Amniotic stem cell (primary cell): ENCODE results near the gene FADS3.

Experiments used
- DNase-seq: peaks from one replicate; lab custom pipeline; 2025; lab: John Stamatoyannopoulos, UW

The FADS3 gene

DNA sequence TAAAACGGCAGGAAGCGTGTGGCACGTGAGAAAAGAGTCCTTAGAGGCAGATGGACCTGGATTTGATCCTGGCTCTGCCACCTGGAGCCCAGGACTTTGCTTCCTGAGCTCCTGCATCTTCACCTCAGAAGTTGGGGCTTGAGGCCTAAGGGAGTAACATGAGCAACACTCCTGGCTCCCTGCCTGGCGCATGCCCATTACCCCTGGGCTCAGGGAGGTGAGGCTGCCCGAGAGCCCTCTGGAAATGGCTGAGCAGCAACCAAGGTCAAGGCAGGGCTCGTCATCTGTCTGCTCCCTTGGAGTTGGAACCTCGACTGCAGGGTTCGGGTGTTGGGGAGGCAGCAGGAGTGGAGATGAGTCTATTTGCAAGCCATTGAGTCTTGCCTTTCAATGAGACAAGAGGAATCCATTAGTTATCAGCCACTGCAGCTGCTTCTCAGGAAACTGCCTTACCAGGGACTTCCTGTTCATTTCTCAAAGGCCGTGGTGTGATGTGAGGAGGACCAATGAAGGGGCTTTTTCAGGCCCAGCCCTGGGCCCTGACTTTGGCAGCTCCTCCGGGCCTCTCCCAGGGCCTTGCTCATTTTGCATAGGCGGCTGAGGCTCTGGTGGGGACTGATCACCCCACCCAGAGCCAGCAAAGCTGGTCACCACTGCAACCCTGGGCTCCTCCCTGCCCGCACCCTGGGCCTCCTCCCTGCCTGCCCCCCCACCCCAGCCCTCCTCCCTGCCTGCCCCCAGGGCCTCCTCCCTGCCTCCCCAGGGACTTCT is 56.9 kb downstream of the FADS3 start:
- DNase-seq, result no peak

DNA sequence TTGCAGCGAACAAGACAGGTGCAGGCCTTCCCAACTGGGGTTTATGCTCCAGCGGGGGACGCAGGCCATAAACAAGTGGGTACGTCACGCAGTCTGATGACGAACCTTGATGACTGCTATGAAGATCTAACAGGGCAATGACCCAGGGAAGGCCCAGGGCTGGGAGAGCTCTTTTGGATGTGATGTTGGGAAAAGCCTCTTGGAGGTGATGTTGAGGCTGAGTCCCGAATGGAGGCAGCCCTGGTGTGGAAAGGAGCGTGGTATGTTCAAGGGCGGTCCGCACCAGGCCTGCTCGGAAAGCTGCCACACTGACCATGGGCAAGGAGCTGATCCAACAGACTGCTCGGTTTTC is 57.4 kb downstream of the FADS3 start:
- DNase-seq, result no peak

DNA sequence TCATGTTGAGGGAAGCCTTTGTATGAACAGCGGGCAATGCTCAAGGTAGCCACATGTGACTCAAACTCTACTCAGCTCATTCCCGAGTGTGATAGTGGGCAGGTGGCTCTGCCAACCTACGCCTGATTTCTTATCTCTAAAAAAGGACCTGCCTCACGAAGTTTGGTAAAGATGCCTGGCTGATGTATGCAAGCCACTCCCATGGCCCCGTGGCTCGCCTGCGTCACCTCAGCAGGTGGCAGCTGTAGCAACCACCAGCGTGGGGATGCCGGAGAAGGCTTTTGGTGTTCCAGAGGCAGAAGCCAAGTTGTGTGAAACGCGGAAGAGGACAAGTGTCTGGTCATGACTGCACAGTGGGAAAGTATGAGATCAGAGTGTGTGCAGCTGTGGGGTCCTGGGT is 57.9 kb downstream of the FADS3 start:
- DNase-seq, result no peak

DNA sequence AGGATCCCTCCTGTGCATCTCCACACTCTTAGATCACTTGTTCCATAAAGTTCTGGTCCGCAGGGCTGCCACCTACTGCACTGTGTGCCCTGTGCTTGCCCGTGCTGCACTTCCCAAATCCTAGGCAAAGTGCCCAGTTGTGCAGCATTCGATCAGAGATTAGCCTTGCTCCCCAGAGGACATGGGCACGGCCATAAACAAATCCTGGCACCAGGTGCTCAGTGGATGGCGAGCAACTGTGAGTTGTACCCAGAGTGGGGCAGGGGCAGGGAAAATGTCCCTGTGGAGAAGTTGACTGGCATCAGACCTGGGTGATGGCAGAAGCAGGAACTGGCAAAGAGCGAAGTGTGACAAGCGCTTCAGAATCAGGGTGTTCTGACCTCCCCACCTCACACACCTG is 58.6 kb downstream of the FADS3 start:
- no peak for DNase-seq

- no peak for DNase-seq
Measured at GRCh38 chr11:61832207-61832606, 59.1 kb downstream of the FADS3 start.

DNA sequence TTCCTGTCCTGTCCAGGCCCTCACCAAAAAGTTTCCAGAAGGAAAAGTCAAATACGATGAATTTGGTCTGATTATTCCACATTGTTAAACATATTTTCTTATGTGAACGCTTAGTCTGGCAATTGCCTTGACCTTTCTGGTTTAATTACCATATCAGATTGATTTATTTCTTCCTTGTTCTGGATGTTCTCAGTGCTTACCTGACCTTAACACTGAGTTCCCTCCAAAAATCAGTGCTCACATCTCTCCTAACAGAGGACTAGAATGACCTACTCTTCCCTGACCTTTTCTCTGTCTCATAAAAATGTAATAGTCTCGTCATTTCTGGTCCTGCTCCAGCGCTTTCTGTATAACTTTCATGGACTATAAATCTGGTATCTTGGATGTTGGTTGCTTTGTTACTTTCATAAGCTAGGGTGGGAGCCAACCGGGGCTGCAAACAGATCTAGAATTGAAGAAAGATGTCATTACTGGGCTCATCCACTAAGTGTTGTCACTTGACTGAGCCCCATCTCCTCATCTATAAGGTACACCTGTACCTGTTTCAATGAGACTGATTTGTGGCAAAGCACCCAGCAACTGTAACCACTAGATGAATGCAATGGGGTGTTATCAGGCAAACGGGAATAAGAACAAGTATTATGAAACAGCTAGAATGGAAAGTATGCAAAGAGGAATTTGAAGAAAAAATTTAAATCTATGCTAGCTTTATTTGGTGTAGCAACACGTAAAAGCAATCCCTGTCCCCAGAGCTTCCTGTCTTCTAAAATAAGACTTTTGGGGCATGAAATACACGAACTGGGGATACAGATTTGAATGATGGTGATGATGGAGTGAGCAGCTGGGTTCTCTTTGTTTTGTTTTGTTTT is 60.9 kb downstream of the FADS3 start:
- DNase-seq, result no peak

GRCh38 chr11:61829806-61830205 is 61.5 kb downstream of the FADS3 start:
- DNase-seq, result no peak

GRCh38 chr11:61828629-61829407 is 62.5 kb downstream of the FADS3 start:
- no peak for DNase-seq

- DNase-seq, result no peak
Measured at GRCh38 chr11:61828379-61828628, 63.0 kb downstream of the FADS3 start.

DNA sequence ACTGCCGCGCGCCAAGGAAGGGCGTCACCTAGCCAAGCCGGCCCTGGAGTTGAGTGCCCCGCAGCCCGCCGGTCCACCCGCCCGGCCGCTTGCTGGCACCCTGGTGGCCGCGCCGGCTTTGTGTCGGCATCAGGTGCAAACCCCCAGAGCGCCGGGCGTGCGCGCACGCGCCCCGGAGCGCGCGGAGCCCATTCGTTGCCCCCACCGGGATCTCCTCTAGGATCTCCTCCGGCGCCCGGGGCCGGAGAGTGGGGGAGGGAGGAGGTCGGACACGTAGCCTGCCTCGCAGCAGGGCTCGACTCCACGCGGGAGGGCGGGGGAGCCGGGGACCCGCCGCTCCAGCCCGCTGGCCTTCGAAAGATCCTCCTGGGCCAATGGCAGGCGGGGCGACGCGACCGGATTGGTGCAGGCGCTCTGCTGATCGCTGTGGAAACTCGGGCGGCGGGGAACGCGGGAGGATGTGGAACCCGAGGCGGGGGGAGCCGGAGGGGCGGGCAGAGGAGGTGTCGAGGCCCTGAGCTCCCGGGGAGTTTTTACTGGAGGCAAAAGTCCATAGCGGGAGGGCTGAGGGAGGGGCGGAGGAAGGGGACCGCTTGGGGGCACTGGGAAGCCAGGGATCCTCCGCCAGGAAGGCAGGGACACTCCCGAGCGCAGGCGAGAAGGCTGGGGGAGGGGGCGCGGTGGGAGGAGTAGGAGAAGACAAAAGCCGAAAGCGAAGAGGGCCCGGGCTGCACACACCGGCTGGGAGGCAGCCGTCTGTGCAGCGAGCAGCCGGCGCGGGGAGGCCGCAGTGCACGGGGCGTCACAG is 63.6 kb downstream of the FADS3 start, which contains the start of gene FADS2:
Gene FADS2, plus strand, starts transcription at position 730 of the 808 bp plus-strand sequence. CDS start 91 bp downstream, outside the sequence.
- peak; percentile 91 for DNase-seq

GRCh38 chr11:61826930-61827570 is 64.3 kb downstream of the FADS3 start:
- no peak for DNase-seq
